Neural progenitor cell (in vitro differentiated cells): ENCODE measurements around the gene FAT2. TPM values are rescaled to one million over a fixed set of nuclear protein-coding genes. Genes with fewer than 3 reads are reported as not detected.

Experiments used
- DNase-seq: peaks from one replicate; pipeline ENCODE4 v3.0.0-alpha.2; 2016; ENCODE audit warnings: low spot score
- H2AFZ ChIP-seq: fragments of 200-600 bp; sonication (generic); replicated peaks from 2 replicates; pipeline ENCODE4 v1.6.1; 2016; ENCODE audit warnings: antibody characterized with exemption
- H3F3A ChIP-seq: fragments of 200-600 bp; sonication (generic); 2 replicates; pipeline ENCODE4 v1.6.1; 2016; ENCODE audit warnings: antibody characterized with exemption, low read depth
- H3K27ac ChIP-seq: fragments of 200-600 bp; sonication (generic); 2 replicates; pipeline ENCODE4 v1.5.1; 2016; ENCODE audit warnings: mild to moderate bottlenecking
- H3K27me3 ChIP-seq: fragments of 200-600 bp; sonication (generic); 2 replicates; pipeline ENCODE4 v1.6.1; 2016; ENCODE audit warnings: mild to moderate bottlenecking, moderate library complexity
- H3K36me3 ChIP-seq: fragments of 200-600 bp; sonication (generic); 2 replicates; pipeline ENCODE4 v1.5.1; 2016
- H3K4me1 ChIP-seq: fragments of 200-600 bp; sonication (generic); 2 replicates; pipeline ENCODE4 v1.6.1; 2016; ENCODE audit warnings: mixed run types
- H3K4me2 ChIP-seq: fragments of 200-600 bp; sonication (generic); 2 replicates; pipeline ENCODE4 v1.6.1; 2016
- H3K4me3 ChIP-seq: fragments of 200-600 bp; sonication (generic); 2 replicates; pipeline ENCODE4 v1.5.1; 2016
- H3K79me2 ChIP-seq: fragments of 200-600 bp; sonication (generic); 2 replicates; pipeline ENCODE4 v1.6.1; 2016; ENCODE audit warnings: low read depth
- H3K9ac ChIP-seq: fragments of 200-600 bp; sonication (generic); 2 replicates; pipeline ENCODE4 v1.6.1; 2016
- H3K9me3 ChIP-seq: fragments of 200-600 bp; sonication (generic); 2 replicates; pipeline ENCODE4 v1.5.1; 2016; ENCODE audit warnings: low read depth
- H4K20me1 ChIP-seq: fragments of 200-600 bp; sonication (generic); 2 replicates; pipeline ENCODE4 v1.6.1; 2016; ENCODE audit warnings: low read depth
- H3K27ac Mint-ChIP-seq: 3 replicates; pipeline ENCODE4 v1.8.0; 2021; ENCODE audit warnings: mixed read lengths
- H3K27me3 Mint-ChIP-seq: 2 replicates; pipeline ENCODE4 v1.8.0; 2022; ENCODE audit warnings: low read depth, mild to moderate bottlenecking, inconsistent platforms, moderate library complexity, mixed read lengths; ENCODE audit not compliant: insufficient read depth
- H3K36me3 Mint-ChIP-seq: 3 replicates; pipeline ENCODE4 v1.8.0; 2021; ENCODE audit warnings: mixed read lengths
- H3K4me1 Mint-ChIP-seq: 3 replicates; pipeline ENCODE4 v1.8.0; 2021; ENCODE audit warnings: mixed read lengths
- H3K4me3 Mint-ChIP-seq: 3 replicates; pipeline ENCODE4 v1.8.0; 2021; ENCODE audit warnings: mild to moderate bottlenecking, moderate library complexity, mixed read lengths
- H3K9me3 Mint-ChIP-seq: 3 replicates; pipeline ENCODE4 v1.8.0; 2020; ENCODE audit warnings: mixed read lengths
- CTCF ChIP-seq: fragments of 200-600 bp; sonication (generic); IDR thresholded peaks from 2 replicates; pipeline ENCODE4 v1.5.1; 2017; ENCODE audit warnings: antibody characterized with exemption, mild to moderate bottlenecking
- EZH2 ChIP-seq: fragments of 200-600 bp; sonication (generic); IDR thresholded peaks from 2 replicates; pipeline ENCODE4 v1.6.1; 2017; ENCODE audit warnings: antibody characterized with exemption, mild to moderate bottlenecking, moderate library complexity
- EZH2phosphoT487 ChIP-seq: fragments of 200-600 bp; sonication (generic); IDR thresholded peaks from 2 replicates; pipeline ENCODE4 v1.6.1; 2017; ENCODE audit warnings: antibody characterized with exemption
- total RNA-seq: library from RNA; depleted of rRNA; stranded (reverse); fragments of >200 nt; gene quantifications from 2 replicates; pipeline ENCODE4 v1.2.3, GENCODE V29; 2015; ENCODE audit warnings: low replicate concordance

The FAT2 gene
- total RNA-seq, 1 donor from 2014 or later, result 0.36 TPM

- H4K20me1 ChIP-seq, result no peaks in the 10 kb centered on the region
- H3K27ac Mint-ChIP-seq, result no peak overlapping the region
- H3K4me1 Mint-ChIP-seq, result peaks cover 26% of the 10 kb centered on the region
- H3K4me3 ChIP-seq, result no peak overlapping the region
- no peak overlapping the region for H2AFZ ChIP-seq
- H3K79me2 ChIP-seq, result no peaks in the 10 kb centered on the region
- no peaks in the 10 kb centered on the region for H3K36me3 ChIP-seq
- no peaks in the 10 kb centered on the region for H3K27me3 ChIP-seq
- no peak overlapping the region for H3K4me2 ChIP-seq
- TF ChIP-seq CTCF, result no peak
- no peak for TF ChIP-seq EZH2
- no peak for TF ChIP-seq EZH2phosphoT487
- H3K4me3 Mint-ChIP-seq, result no peak overlapping the region
- H3K27me3 Mint-ChIP-seq, result peaks cover 3% of the 10 kb centered on the region
- H3K4me1 ChIP-seq, result peaks cover 26% of the 10 kb centered on the region
- H3K9me3 Mint-ChIP-seq, result peaks cover 3% of the 10 kb centered on the region
- no peak overlapping the region for H3K27ac ChIP-seq
- no peaks in the 10 kb centered on the region for H3K9me3 ChIP-seq
- H3F3A ChIP-seq, result peaks cover 25% of the 10 kb centered on the region
- no peak for DNase-seq
- no peak overlapping the region for H3K9ac ChIP-seq
- H3K36me3 Mint-ChIP-seq, result no peaks in the 10 kb centered on the region
These were observed 26.3 kb upstream of the FAT2 start for GRCh38 chr5:151617383-151617840.

- Mint-ChIP-seq H3K4me3 (no peak overlapping the region), H3K27me3 (peaks cover 2% of the 10 kb centered on the region), H3K9me3 (peaks cover 3% of the 10 kb centered on the region), H3K27ac (peak overlapping the region; percentile 48), H3K36me3 (no peaks in the 10 kb centered on the region), H3K4me1 (peaks cover 21% of the 10 kb centered on the region)
- H3K4me3 ChIP-seq, result no peak overlapping the region
- no peak overlapping the region for H2AFZ ChIP-seq
- H3K79me2 ChIP-seq, result no peaks in the 10 kb centered on the region
- H3K36me3 ChIP-seq, result no peaks in the 10 kb centered on the region
- H3K4me1 ChIP-seq, result peaks cover 19% of the 10 kb centered on the region
- DNase-seq, result no peak
- no peaks in the 10 kb centered on the region for H3K9me3 ChIP-seq
- H3K9ac ChIP-seq, result no peak overlapping the region
- no peak overlapping the region for H3K4me2 ChIP-seq
- no peak overlapping the region for H3K27ac ChIP-seq
- no peak for TF ChIP-seq CTCF
- TF ChIP-seq EZH2, result no peak
- TF ChIP-seq EZH2phosphoT487, result no peak
- H4K20me1 ChIP-seq, result no peaks in the 10 kb centered on the region
- peaks cover 22% of the 10 kb centered on the region for H3F3A ChIP-seq
- no peaks in the 10 kb centered on the region for H3K27me3 ChIP-seq
These were observed 24.3 kb upstream of the FAT2 start for GRCh38 chr5:151615431-151615830.

- H3K79me2 ChIP-seq, result no peaks in the 10 kb centered on the region
- peaks cover 12% of the 10 kb centered on the region for H3K4me1 Mint-ChIP-seq
- H3K9me3 Mint-ChIP-seq, result peaks cover 3% of the 10 kb centered on the region
- H3K27me3 ChIP-seq, result no peaks in the 10 kb centered on the region
- peak overlapping the region; percentile 29 for H3K27ac Mint-ChIP-seq
- no peaks in the 10 kb centered on the region for H3K36me3 Mint-ChIP-seq
- H3K4me3 Mint-ChIP-seq, result no peak overlapping the region
- H3K27me3 Mint-ChIP-seq, result peaks cover 2% of the 10 kb centered on the region
- no peaks in the 10 kb centered on the region for H3K9me3 ChIP-seq
- no peaks in the 10 kb centered on the region for H3K36me3 ChIP-seq
- no peak overlapping the region for H3K27ac ChIP-seq
- H3F3A ChIP-seq, result peaks cover 16% of the 10 kb centered on the region
- no peak overlapping the region for H3K4me3 ChIP-seq
- DNase-seq, result no peak
- H4K20me1 ChIP-seq, result no peaks in the 10 kb centered on the region
- no peak overlapping the region for H2AFZ ChIP-seq
- H3K4me2 ChIP-seq, result no peak overlapping the region
- no peak overlapping the region for H3K9ac ChIP-seq
- H3K4me1 ChIP-seq, result peaks cover 11% of the 10 kb centered on the region
- TF ChIP-seq EZH2phosphoT487 (no peak), EZH2 (no peak), CTCF (no peak)
These were observed 23.4 kb upstream of the FAT2 start for GRCh38 chr5:151614565-151614964.
